ENCODE data around the gene TMEM212.

DNA sequence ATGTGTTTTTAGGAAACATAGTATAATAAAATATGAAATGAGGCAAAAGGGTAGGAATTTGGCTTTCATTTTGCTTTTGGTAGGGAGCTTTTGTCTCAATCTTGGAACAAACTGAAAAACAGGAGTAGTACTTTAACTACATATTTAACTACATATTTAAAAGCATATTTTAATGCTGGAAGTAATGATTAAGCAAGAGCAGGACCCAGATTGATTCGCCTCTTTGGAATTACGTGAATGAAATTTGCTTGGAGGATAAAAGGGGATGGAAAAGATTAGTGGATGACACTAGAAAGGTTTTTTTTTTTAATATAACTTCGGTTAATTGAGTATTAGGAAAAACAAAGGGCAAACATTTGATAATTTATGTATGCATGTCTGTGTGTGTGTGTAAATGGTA, 11.2 kb upstream of the TMEM212 start:
- TF ChIP-seq, protein P1, sequence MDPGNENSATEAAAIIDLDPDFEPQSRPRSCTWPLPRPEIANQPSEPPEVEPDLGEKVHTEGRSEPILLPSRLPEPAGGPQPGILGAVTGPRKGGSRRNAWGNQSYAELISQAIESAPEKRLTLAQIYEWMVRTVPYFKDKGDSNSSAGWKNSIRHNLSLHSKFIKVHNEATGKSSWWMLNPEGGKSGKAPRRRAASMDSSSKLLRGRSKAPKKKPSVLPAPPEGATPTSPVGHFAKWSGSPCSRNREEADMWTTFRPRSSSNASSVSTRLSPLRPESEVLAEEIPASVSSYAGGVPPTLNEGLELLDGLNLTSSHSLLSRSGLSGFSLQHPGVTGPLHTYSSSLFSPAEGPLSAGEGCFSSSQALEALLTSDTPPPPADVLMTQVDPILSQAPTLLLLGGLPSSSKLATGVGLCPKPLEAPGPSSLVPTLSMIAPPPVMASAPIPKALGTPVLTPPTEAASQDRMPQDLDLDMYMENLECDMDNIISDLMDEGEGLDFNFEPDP (CRISPR knock-in tag; IDR thresholded peaks at IDR 0.05), result no peak
- TF ChIP-seq, protein P2, sequence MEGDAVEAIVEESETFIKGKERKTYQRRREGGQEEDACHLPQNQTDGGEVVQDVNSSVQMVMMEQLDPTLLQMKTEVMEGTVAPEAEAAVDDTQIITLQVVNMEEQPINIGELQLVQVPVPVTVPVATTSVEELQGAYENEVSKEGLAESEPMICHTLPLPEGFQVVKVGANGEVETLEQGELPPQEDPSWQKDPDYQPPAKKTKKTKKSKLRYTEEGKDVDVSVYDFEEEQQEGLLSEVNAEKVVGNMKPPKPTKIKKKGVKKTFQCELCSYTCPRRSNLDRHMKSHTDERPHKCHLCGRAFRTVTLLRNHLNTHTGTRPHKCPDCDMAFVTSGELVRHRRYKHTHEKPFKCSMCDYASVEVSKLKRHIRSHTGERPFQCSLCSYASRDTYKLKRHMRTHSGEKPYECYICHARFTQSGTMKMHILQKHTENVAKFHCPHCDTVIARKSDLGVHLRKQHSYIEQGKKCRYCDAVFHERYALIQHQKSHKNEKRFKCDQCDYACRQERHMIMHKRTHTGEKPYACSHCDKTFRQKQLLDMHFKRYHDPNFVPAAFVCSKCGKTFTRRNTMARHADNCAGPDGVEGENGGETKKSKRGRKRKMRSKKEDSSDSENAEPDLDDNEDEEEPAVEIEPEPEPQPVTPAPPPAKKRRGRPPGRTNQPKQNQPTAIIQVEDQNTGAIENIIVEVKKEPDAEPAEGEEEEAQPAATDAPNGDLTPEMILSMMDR (IDR thresholded peaks at IDR 0.05 in 2 of 3, conservative IDR thresholded peaks at IDR 0.05 in 1 of 3; ENCODE audit: insufficient read depth in 2 of 3, low read depth in 1 of 3, low read length in 3 of 3), result no peak
- TF ChIP-seq IRF2 (CRISPR knock-in tag; IDR thresholded peaks at IDR 0.05) (no peak), PPARD (CRISPR knock-in tag; IDR thresholded peaks at IDR 0.05) (no peak), JUND (IDR thresholded peaks at IDR 0.05; ENCODE audit: borderline replicate concordance, low read depth, low read length) (no peak), JUND (tag; IDR thresholded peaks at IDR 0.05; ENCODE audit: borderline replicate concordance, low read depth, low read length) (no peak)
- TF ChIP-seq, protein P3, sequence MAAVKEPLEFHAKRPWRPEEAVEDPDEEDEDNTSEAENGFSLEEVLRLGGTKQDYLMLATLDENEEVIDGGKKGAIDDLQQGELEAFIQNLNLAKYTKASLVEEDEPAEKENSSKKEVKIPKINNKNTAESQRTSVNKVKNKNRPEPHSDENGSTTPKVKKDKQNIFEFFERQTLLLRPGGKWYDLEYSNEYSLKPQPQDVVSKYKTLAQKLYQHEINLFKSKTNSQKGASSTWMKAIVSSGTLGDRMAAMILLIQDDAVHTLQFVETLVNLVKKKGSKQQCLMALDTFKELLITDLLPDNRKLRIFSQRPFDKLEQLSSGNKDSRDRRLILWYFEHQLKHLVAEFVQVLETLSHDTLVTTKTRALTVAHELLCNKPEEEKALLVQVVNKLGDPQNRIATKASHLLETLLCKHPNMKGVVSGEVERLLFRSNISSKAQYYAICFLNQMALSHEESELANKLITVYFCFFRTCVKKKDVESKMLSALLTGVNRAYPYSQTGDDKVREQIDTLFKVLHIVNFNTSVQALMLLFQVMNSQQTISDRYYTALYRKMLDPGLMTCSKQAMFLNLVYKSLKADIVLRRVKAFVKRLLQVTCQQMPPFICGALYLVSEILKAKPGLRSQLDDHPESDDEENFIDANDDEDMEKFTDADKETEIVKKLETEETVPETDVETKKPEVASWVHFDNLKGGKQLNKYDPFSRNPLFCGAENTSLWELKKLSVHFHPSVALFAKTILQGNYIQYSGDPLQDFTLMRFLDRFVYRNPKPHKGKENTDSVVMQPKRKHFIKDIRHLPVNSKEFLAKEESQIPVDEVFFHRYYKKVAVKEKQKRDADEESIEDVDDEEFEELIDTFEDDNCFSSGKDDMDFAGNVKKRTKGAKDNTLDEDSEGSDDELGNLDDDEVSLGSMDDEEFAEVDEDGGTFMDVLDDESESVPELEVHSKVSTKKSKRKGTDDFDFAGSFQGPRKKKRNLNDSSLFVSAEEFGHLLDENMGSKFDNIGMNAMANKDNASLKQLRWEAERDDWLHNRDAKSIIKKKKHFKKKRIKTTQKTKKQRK (IDR thresholded peaks at IDR 0.05; ENCODE audit: borderline replicate concordance, low read depth, low read length), result no peak
